PC-3 (cell line): ENCODE measurements around the gene TNFSF10. TPM values are rescaled to one million over a fixed set of nuclear protein-coding genes. Genes with fewer than 3 reads are reported as not detected.

Source experiments
- ATAC-seq: fragments of 200-7000 bp; cut with Tn5 transposase; 2 replicates; pipeline ENCODE4 v1.9.1; 2020; ENCODE audit warnings: mild to moderate bottlenecking, moderate library complexity
- BruUV-seq: library from RNA; stranded (reverse); fragments of 400-500 nt; replicated peaks from 2 replicates; lab custom pipeline; 2021; lab: Mats Ljungman, UMichigan
- CTCF ChIA-PET: fragments of 300-600 bp; sonication (Branson Sonifier 250); formaldehyde crosslinking; loops from one replicate; lab custom pipeline; 2022; ENCODE audit warnings: antibody characterized with exemption; lab: Charles Lee
- POLR2A ChIA-PET: fragments of 300-600 bp; sonication (Branson Sonifier 250); formaldehyde crosslinking; loops from one replicate; lab custom pipeline; 2022; ENCODE audit warnings: antibody characterized with exemption; ENCODE audit not compliant: unreplicated experiment; lab: Charles Lee
- DNase-seq: peaks from one replicate; pipeline ENCODE4 v3.0.0-alpha.2; 2015
- H2AFZ ChIP-seq: fragments of 300-600 bp; sonication (generic); 2 replicates; pipeline ENCODE4 v1.6.0; 2016; ENCODE audit warnings: antibody characterized with exemption, low read length
- H3F3A ChIP-seq: fragments of 300-600 bp; sonication (generic); one replicate; pipeline ENCODE4 v1.6.0; 2017; ENCODE audit warnings: antibody characterized with exemption, low read length, control low read depth, mild to moderate bottlenecking; ENCODE audit not compliant: unreplicated experiment
- H3K27ac ChIP-seq: fragments of 300-600 bp; sonication (generic); 2 replicates; pipeline ENCODE4 v1.5.1; 2016; ENCODE audit warnings: mild to moderate bottlenecking, low read length
- H3K27me3 ChIP-seq: fragments of 300-600 bp; sonication (generic); 2 replicates; pipeline ENCODE4 v1.6.1; 2016; ENCODE audit warnings: low read length, mixed read lengths
- H3K36me3 ChIP-seq: fragments of 300-600 bp; sonication (generic); 2 replicates; pipeline ENCODE4 v1.6.1; 2016; ENCODE audit warnings: low read depth, mixed run types, low read length, mixed read lengths
- H3K4me1 ChIP-seq: fragments of 300-600 bp; sonication (generic); 2 replicates; pipeline ENCODE4 v1.5.1; 2016; ENCODE audit warnings: low read length; ENCODE audit not compliant: insufficient read depth
- H3K4me2 ChIP-seq: fragments of 300-600 bp; sonication (generic); 2 replicates; pipeline ENCODE4 v1.6.0; 2016; ENCODE audit warnings: low read length
- H3K4me3 ChIP-seq: fragments of 300-600 bp; sonication (generic); 2 replicates; pipeline ENCODE4 v1.5.1; 2016; ENCODE audit warnings: mild to moderate bottlenecking, low read length, mixed read lengths
- H3K79me2 ChIP-seq: fragments of 300-600 bp; sonication (generic); 2 replicates; pipeline ENCODE4 v1.6.1; 2017; ENCODE audit warnings: low read length, mixed read lengths
- H3K9ac ChIP-seq: fragments of 300-600 bp; sonication (generic); 2 replicates; pipeline ENCODE4 v1.6.0; 2016; ENCODE audit warnings: mild to moderate bottlenecking, low read length
- H3K9me2 ChIP-seq: fragments of 300-600 bp; sonication (generic); replicated peaks from 2 replicates; pipeline ENCODE4 v1.6.1; 2016; ENCODE audit warnings: mixed run types, low read length, mixed read lengths
- H3K9me3 ChIP-seq: fragments of 300-600 bp; sonication (generic); 2 replicates; pipeline ENCODE4 v1.6.1; 2016; ENCODE audit warnings: low read length, mixed read lengths
- H4K20me1 ChIP-seq: fragments of 300-600 bp; sonication (generic); 2 replicates; pipeline ENCODE4 v1.6.1; 2016; ENCODE audit warnings: low read length, mixed read lengths
- CTCF ChIP-seq: fragments of 300-600 bp; sonication (generic); conservative IDR thresholded peaks from 2 replicates; pipeline ENCODE4 v1.5.1; 2017; ENCODE audit warnings: antibody characterized with exemption, low read depth, mild to moderate bottlenecking, low read length
- EZH2 ChIP-seq: fragments of 300-600 bp; sonication (generic); IDR thresholded peaks from one replicate; pipeline ENCODE4 v1.6.1; 2017; ENCODE audit warnings: antibody characterized with exemption, mild to moderate bottlenecking, low read length; ENCODE audit not compliant: unreplicated experiment
- EZH2phosphoT487 ChIP-seq: fragments of 300-600 bp; sonication (generic); IDR thresholded peaks from 2 replicates; pipeline ENCODE4 v1.6.1; 2018; ENCODE audit warnings: mild to moderate bottlenecking, antibody characterized with exemption, low read length, borderline replicate concordance
- intact Hi-C: fragments of 100-400 bp; cut with micrococcal nuclease; formaldehyde crosslinking; loops from 2 replicates; pipeline ENCODE4 v1.9.0; 2023
- total RNA-seq: library from RNA; depleted of rRNA; stranded (reverse); fragments of >200 nt; gene quantifications from 2 replicates; pipeline ENCODE4 v1.2.3, GENCODE V29; 2014

The TNFSF10 gene
- total RNA-seq, 1 experiment from 2014 or later, result 0.58 TPM

GRCh38 chr3:172560586-172560985 lies 37.4 kb upstream of the TNFSF10 start:
- Histone ChIP-seq H3K9ac (no peak overlapping the region), H4K20me1 (no peaks in the 10 kb centered on the region), H3K4me3 (no peak overlapping the region), H3K27me3 (no peaks in the 10 kb centered on the region), H3K9me3 (no peaks in the 10 kb centered on the region), H3K4me2 (no peak overlapping the region), H3K4me1 (peaks cover 44% of the 10 kb centered on the region), H3F3A (no peaks in the 10 kb centered on the region), H3K79me2 (no peaks in the 10 kb centered on the region), H2AFZ (no peak overlapping the region), H3K9me2 (no peaks in the 10 kb centered on the region), H3K27ac (peak overlapping the region; percentile 2; the same call in 1 of the 2 replicates), H3K36me3 (no peaks in the 10 kb centered on the region)
- intact Hi-C loops, result loop anchor here (5.0 kb wide), 1 partner anchor 87 kb away; no protein-coding TSS in a partner anchor
- BruUV-seq, result no TSS peak
- ChIA-PET POLR2A (no interaction called here), CTCF (no interaction called here)
- no peak for ATAC-seq
- TF ChIP-seq EZH2phosphoT487 (no peak), CTCF (no peak), EZH2 (no peak)
- DNase-seq, result no peak

GRCh38 chr3:172560026-172560425 lies 36.8 kb upstream of the TNFSF10 start:
- H2AFZ ChIP-seq, result no peak overlapping the region
- DNase-seq (peak; percentile 76), ATAC-seq (no peak)
- no peaks in the 10 kb centered on the region for H3F3A ChIP-seq
- H3K4me2 ChIP-seq, result no peak overlapping the region
- ChIA-PET CTCF (no interaction called here), POLR2A (no interaction called here)
- H3K79me2 ChIP-seq, result no peaks in the 10 kb centered on the region
- peak overlapping the region; percentile 2; the same call in 1 of the 2 replicates for H3K27ac ChIP-seq
- H3K9me2 ChIP-seq, result no peaks in the 10 kb centered on the region
- intact Hi-C loops, result loop anchor here (5.0 kb wide), 1 partner anchor 87 kb away; no protein-coding TSS in a partner anchor
- H3K9me3 ChIP-seq, result no peaks in the 10 kb centered on the region
- no peaks in the 10 kb centered on the region for H3K27me3 ChIP-seq
- no peaks in the 10 kb centered on the region for H3K36me3 ChIP-seq
- H3K4me1 ChIP-seq, result peaks cover 44% of the 10 kb centered on the region
- H4K20me1 ChIP-seq, result no peaks in the 10 kb centered on the region
- TF ChIP-seq EZH2, result no peak
- TF ChIP-seq EZH2phosphoT487, result no peak
- no peak for TF ChIP-seq CTCF
- H3K9ac ChIP-seq, result no peak overlapping the region
- no TSS peak for BruUV-seq
- no peak overlapping the region for H3K4me3 ChIP-seq

GRCh38 chr3:172559020-172559419 lies 35.8 kb upstream of the TNFSF10 start:
- CTCF ChIA-PET, result no interaction called here
- Histone ChIP-seq H3K4me2 (no peak overlapping the region), H3K27ac (no peak overlapping the region), H3F3A (no peaks in the 10 kb centered on the region), H3K9me2 (no peaks in the 10 kb centered on the region), H3K79me2 (no peaks in the 10 kb centered on the region), H3K36me3 (no peaks in the 10 kb centered on the region), H2AFZ (no peak overlapping the region), H3K9ac (no peak overlapping the region), H3K4me3 (no peak overlapping the region), H4K20me1 (no peaks in the 10 kb centered on the region), H3K27me3 (no peaks in the 10 kb centered on the region), H3K9me3 (no peaks in the 10 kb centered on the region), H3K4me1 (peaks cover 41% of the 10 kb centered on the region)
- TF ChIP-seq CTCF (no peak), EZH2phosphoT487 (no peak), EZH2 (no peak)
- ATAC-seq, result no peak
- POLR2A ChIA-PET, result no interaction called here
- intact Hi-C loops, result no loop called here
- BruUV-seq, result no TSS peak
- DNase-seq, result no peak
